ENCODE measurements around the gene TMX2.
A peak's percentile ranks its signal among the peaks of the same experiment; 100 is the strongest.

TMX2 gene

GRCh38 chr11:57785072-57785471 lies 72.7 kb downstream of the TMX2 start:
- Histone ChIP-seq H3K9ac (ENCODE audit: low read depth, low read length) (no peak overlapping the region), H3K4me1 (ENCODE audit: insufficient read depth, low read length) (peaks cover 53% of the 10 kb centered on the region), H3K27me3 (ENCODE audit: insufficient read depth, low read length) (no peaks in the 10 kb centered on the region), H3K36me3 (ENCODE audit: insufficient read depth, low read length) (no peaks in the 10 kb centered on the region), H3K4me3 (ENCODE audit: low read length) (no peak overlapping the region), H3K27ac (ENCODE audit: low read depth, low read length) (no peak overlapping the region), H3K9me3 (ENCODE audit: insufficient read depth, low read depth, low read length) (no peaks in the 10 kb centered on the region)
- WGBS: 99% methylated on average over 2 of the region's 2 CpGs

GRCh38 chr11:57786436-57786835 lies 74.0 kb downstream of the TMX2 start:
- WGBS: 94% methylated on average over 3 of the region's 4 CpGs
- Histone ChIP-seq H3K36me3 (ENCODE audit: insufficient read depth, low read length) (peaks cover 7% of the 10 kb centered on the region), H3K27ac (ENCODE audit: low read depth, low read length) (no peak overlapping the region), H3K4me3 (ENCODE audit: low read length) (no peak overlapping the region), H3K9me3 (ENCODE audit: insufficient read depth, low read depth, low read length) (no peaks in the 10 kb centered on the region), H3K27me3 (ENCODE audit: insufficient read depth, low read length) (no peaks in the 10 kb centered on the region), H3K4me1 (ENCODE audit: insufficient read depth, low read length) (peaks cover 45% of the 10 kb centered on the region), H3K9ac (ENCODE audit: low read depth, low read length) (no peak overlapping the region)

- 0 out of 2 replicates have a peak overlapping the region, but pooled peaks have one; percentile 14 for H3K27ac ChIP-seq (ENCODE audit: low read depth, low read length)
- WGBS: 90% methylated on average over 3 of the region's 4 CpGs
- H3K36me3 ChIP-seq (ENCODE audit: insufficient read depth, low read length): peaks cover 14% of the 10 kb centered on the region
- H3K9ac ChIP-seq (ENCODE audit: low read depth, low read length): no peak overlapping the region
- H3K9me3 ChIP-seq (ENCODE audit: insufficient read depth, low read depth, low read length): no peaks in the 10 kb centered on the region
- no peaks in the 10 kb centered on the region for H3K27me3 ChIP-seq (ENCODE audit: insufficient read depth, low read length)
- peaks cover 39% of the 10 kb centered on the region for H3K4me1 ChIP-seq (ENCODE audit: insufficient read depth, low read length)
- H3K4me3 ChIP-seq (ENCODE audit: low read length): no peak overlapping the region
Observed at GRCh38 chr11:57787006-57787604, 74.7 kb downstream of the TMX2 start.

- Histone ChIP-seq H3K4me1 (ENCODE audit: insufficient read depth, low read length) (peaks cover 32% of the 10 kb centered on the region), H3K36me3 (ENCODE audit: insufficient read depth, low read length) (peaks cover 19% of the 10 kb centered on the region), H3K27me3 (ENCODE audit: insufficient read depth, low read length) (no peaks in the 10 kb centered on the region), H3K9ac (ENCODE audit: low read depth, low read length) (peak overlapping the region; percentile 36; the same call in 1 of the 2 replicates), H3K27ac (ENCODE audit: low read depth, low read length) (peak overlapping the region; percentile 53), H3K4me3 (ENCODE audit: low read length) (no peak overlapping the region), H3K9me3 (ENCODE audit: insufficient read depth, low read depth, low read length) (no peaks in the 10 kb centered on the region)
- WGBS: 56% methylated on average over 6 of the region's 6 CpGs
Observed at GRCh38 chr11:57787920-57788702, 75.7 kb downstream of the TMX2 start.

GRCh38 chr11:57788703-57789088 lies 76.3 kb downstream of the TMX2 start:
- Histone ChIP-seq H3K9ac (ENCODE audit: low read depth, low read length) (no peak overlapping the region), H3K27ac (ENCODE audit: low read depth, low read length) (no peak overlapping the region), H3K4me3 (ENCODE audit: low read length) (no peak overlapping the region), H3K36me3 (ENCODE audit: insufficient read depth, low read length) (peaks cover 25% of the 10 kb centered on the region), H3K27me3 (ENCODE audit: insufficient read depth, low read length) (no peaks in the 10 kb centered on the region), H3K4me1 (ENCODE audit: insufficient read depth, low read length) (peaks cover 32% of the 10 kb centered on the region), H3K9me3 (ENCODE audit: insufficient read depth, low read depth, low read length) (no peaks in the 10 kb centered on the region)

All from HUES64 (cell line).